ENCODE measurements around the gene APEH. TPM values are rescaled to one million over a fixed set of nuclear protein-coding genes. Genes with fewer than 3 reads are reported as not detected.
"Not testable (repeated sequence)": the region's sequence is repeated elsewhere in the genome, so short reads cannot be mapped to it uniquely, and the experiment has no call there.

The APEH gene
- polyA plus RNA-seq, 1 donor from 2014 or later, result 98.4 TPM

DNA sequence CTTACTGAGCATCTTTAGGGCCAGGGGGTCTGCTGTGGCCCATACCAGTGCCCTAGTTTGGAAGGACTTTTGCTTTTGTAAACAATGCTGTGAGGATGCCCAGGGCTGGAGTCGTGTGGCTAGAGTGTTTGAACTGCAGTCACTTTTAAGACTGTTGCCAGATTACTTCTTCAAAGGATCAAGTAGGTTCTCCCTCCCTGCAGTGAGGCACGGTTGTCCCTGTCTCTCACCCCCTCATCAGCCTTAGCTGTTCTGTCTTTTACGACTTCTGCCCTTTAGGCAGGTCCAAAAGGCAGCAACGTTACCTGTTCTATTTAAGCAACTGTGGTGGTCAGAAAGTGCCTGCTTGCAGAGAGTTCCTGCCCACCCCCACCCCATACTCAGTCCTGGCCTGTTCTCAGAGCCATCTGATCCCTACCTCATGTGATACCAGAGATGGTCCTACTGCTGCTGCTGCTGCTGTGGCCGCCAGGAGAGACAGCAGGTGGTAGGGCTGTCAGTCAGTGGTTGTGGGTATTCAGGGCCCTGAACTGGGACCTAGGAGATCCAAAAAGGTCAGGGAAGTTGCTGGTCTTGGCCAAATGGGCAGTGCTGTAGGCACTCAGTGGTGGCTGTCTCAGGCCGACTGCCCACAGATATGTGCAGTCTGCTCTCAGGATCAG lies 20.4 kb downstream of the APEH start:
- not testable (repeated sequence) for H3K27me3 ChIP-seq (ENCODE audit: insufficient read depth, low read depth, low read length); H2AFZ ChIP-seq (ENCODE audit: low read depth, low read length); H3K4me2 ChIP-seq (ENCODE audit: low read length); H3K27ac ChIP-seq (ENCODE audit: low read length); H3K36me3 ChIP-seq (ENCODE audit: insufficient read depth, low read length); H3K9me2 ChIP-seq (ENCODE audit: insufficient read depth, low read length); H3F3A ChIP-seq (ENCODE audit: insufficient read depth, low read length, poor library complexity, severe bottlenecking); H4K20me1 ChIP-seq (ENCODE audit: insufficient read depth); H3K4me3 ChIP-seq (ENCODE audit: low read length); H3K9ac ChIP-seq (ENCODE audit: low read length); H3K9me3 ChIP-seq (ENCODE audit: low read length); H3K79me2 ChIP-seq (replicated peaks; ENCODE audit: insufficient read depth, low read length)

DNA sequence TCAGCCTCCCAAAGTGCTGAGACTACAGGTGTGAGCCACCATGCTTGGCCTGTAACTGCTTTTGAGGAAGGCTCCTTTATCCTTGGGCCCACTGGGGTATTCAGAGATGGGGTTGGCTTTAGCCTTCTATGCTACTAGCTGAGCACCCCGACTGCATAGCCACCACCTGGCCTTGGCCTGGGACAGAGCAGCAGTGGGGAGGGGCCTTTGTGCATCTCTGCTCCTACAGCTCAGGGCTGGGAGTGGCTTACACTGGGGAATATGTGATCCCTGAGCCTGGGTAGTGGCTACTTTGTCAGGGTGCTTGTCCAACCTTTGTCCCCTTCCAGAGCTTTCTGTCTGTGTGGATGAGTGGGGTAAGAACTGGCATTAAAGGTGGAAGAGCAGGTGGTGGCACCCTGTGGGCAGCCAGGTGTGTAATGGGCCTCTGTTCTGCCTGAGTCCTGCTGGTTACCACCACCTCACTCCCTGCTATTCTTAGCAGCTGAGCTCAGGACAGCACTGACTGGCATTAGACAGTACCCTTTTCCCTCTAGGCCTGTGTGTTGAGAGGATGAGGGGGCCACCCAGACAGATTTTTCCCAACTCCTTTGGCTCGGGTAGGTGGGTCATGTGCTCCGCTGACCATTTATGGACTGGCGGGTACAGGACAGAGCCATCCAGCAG lies 21.3 kb downstream of the APEH start:
- not testable (repeated sequence) for H3K9ac ChIP-seq (ENCODE audit: low read length); H3K9me2 ChIP-seq (ENCODE audit: insufficient read depth, low read length); H3K4me3 ChIP-seq (ENCODE audit: low read length); H3K36me3 ChIP-seq (ENCODE audit: insufficient read depth, low read length); H2AFZ ChIP-seq (ENCODE audit: low read depth, low read length); H3K27ac ChIP-seq (ENCODE audit: low read length); H4K20me1 ChIP-seq (ENCODE audit: insufficient read depth); H3K27me3 ChIP-seq (ENCODE audit: insufficient read depth, low read depth, low read length); H3F3A ChIP-seq (ENCODE audit: insufficient read depth, low read length, poor library complexity, severe bottlenecking); H3K9me3 ChIP-seq (ENCODE audit: low read length); H3K4me2 ChIP-seq (ENCODE audit: low read length); H3K79me2 ChIP-seq (replicated peaks; ENCODE audit: insufficient read depth, low read length)

DNA sequence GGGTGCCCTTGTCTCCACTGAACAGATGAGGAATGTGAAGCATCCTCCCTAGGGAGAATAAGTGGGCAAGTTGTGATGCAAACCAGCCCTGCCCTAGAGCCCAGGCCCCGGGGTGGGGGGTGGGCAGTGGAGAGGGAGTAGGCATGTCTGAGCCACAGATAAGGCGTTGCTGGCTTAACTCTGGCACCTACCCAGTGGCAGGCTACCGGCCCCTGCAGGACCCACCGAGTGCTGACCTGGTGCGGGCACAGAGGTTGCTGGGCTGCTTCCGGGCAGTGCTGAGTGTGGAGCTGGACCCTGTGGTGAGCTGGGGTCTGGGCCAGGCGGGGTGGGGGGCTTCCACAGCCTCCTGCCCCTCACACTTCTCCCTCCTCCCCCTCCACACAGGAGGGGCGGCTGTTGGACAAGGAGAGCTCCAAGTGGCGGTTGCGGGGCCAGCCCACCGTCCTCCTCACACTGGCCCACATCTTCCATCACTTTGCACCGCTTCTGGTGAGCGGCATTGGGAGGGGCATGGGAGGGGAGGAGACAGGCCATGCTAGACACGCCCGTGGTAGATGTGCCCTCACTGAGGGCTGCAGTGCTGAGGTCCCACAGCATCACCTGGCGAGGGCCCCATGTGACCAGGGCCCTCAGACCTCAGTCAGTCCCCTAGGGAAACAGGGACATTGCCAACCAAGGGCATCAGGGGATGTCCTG lies 25.3 kb downstream of the APEH start:
- Histone ChIP-seq H4K20me1 (ENCODE audit: insufficient read depth) (no peaks in the 10 kb centered on the region), H2AFZ (ENCODE audit: low read depth, low read length) (no peak overlapping the region), H3F3A (ENCODE audit: insufficient read depth, low read length, poor library complexity, severe bottlenecking) (no peaks in the 10 kb centered on the region), H3K9ac (ENCODE audit: low read length) (no peak overlapping the region), H3K79me2 (replicated peaks; ENCODE audit: insufficient read depth, low read length) (no peaks in the 10 kb centered on the region), H3K27ac (ENCODE audit: low read length) (no peak overlapping the region), H3K4me2 (ENCODE audit: low read length) (no peak overlapping the region), H3K27me3 (ENCODE audit: insufficient read depth, low read depth, low read length) (no peaks in the 10 kb centered on the region), H3K36me3 (ENCODE audit: insufficient read depth, low read length) (no peaks in the 10 kb centered on the region), H3K9me2 (ENCODE audit: insufficient read depth, low read length) (no peaks in the 10 kb centered on the region), H3K4me3 (ENCODE audit: low read length) (no peak overlapping the region), H3K9me3 (ENCODE audit: low read length) (no peaks in the 10 kb centered on the region)
- TF ChIP-seq, protein P1, sequence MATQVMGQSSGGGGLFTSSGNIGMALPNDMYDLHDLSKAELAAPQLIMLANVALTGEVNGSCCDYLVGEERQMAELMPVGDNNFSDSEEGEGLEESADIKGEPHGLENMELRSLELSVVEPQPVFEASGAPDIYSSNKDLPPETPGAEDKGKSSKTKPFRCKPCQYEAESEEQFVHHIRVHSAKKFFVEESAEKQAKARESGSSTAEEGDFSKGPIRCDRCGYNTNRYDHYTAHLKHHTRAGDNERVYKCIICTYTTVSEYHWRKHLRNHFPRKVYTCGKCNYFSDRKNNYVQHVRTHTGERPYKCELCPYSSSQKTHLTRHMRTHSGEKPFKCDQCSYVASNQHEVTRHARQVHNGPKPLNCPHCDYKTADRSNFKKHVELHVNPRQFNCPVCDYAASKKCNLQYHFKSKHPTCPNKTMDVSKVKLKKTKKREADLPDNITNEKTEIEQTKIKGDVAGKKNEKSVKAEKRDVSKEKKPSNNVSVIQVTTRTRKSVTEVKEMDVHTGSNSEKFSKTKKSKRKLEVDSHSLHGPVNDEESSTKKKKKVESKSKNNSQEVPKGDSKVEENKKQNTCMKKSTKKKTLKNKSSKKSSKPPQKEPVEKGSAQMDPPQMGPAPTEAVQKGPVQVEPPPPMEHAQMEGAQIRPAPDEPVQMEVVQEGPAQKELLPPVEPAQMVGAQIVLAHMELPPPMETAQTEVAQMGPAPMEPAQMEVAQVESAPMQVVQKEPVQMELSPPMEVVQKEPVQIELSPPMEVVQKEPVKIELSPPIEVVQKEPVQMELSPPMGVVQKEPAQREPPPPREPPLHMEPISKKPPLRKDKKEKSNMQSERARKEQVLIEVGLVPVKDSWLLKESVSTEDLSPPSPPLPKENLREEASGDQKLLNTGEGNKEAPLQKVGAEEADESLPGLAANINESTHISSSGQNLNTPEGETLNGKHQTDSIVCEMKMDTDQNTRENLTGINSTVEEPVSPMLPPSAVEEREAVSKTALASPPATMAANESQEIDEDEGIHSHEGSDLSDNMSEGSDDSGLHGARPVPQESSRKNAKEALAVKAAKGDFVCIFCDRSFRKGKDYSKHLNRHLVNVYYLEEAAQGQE (IDR thresholded peaks at IDR 0.05; ENCODE audit: borderline replicate concordance), result no peak
- TF ChIP-seq, protein P2, sequence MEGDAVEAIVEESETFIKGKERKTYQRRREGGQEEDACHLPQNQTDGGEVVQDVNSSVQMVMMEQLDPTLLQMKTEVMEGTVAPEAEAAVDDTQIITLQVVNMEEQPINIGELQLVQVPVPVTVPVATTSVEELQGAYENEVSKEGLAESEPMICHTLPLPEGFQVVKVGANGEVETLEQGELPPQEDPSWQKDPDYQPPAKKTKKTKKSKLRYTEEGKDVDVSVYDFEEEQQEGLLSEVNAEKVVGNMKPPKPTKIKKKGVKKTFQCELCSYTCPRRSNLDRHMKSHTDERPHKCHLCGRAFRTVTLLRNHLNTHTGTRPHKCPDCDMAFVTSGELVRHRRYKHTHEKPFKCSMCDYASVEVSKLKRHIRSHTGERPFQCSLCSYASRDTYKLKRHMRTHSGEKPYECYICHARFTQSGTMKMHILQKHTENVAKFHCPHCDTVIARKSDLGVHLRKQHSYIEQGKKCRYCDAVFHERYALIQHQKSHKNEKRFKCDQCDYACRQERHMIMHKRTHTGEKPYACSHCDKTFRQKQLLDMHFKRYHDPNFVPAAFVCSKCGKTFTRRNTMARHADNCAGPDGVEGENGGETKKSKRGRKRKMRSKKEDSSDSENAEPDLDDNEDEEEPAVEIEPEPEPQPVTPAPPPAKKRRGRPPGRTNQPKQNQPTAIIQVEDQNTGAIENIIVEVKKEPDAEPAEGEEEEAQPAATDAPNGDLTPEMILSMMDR (IDR thresholded peaks at IDR 0.05; ENCODE audit: poor library complexity, severe bottlenecking), result no peak
- no peak for TF ChIP-seq EP300 (conservative IDR thresholded peaks at IDR 0.05; ENCODE audit: poor library complexity, severe bottlenecking)
- no peak for TF ChIP-seq TAF1 (IDR thresholded peaks at IDR 0.05; ENCODE audit: low read depth)
- no peak for TF ChIP-seq POLR2AphosphoS5 (IDR thresholded peaks at IDR 0.05)
- no peak for TF ChIP-seq RAD21 (conservative IDR thresholded peaks at IDR 0.05)
- no peak for TF ChIP-seq MXI1 (conservative IDR thresholded peaks at IDR 0.05; ENCODE audit: poor library complexity, severe bottlenecking)
- TF ChIP-seq SMC3 (conservative IDR thresholded peaks at IDR 0.05; ENCODE audit: poor library complexity), result no peak
- no peak for TF ChIP-seq EZH2 (IDR thresholded peaks at IDR 0.05; ENCODE audit: borderline replicate concordance, insufficient read depth, low read length, poor library complexity, severe bottlenecking)

Measured in neural cell (in vitro differentiated cells).